Upper lobe of left lung (tissue), 4 donors: ENCODE data around the gene BEND6.

Source experiments
- POLR2AphosphoS5 ChIP-seq, 2 donors: sonication (generic); formaldehyde crosslinking; IDR thresholded peaks; one replicate each; pipeline ENCODE4 v1.5.1; 2017; ENCODE audit warnings: antibody characterized with exemption in 2 of 2
- TF ChIP-seq, protein P1 (sequence below), 6 experiments: fragments of 450-650 bp in 4 of 6; fragments of 200-600 bp in 2 of 6; sonication (generic) in 2 of 6; IDR thresholded peaks; one replicate each; pipeline ENCODE4 v1.5.1; 2016 to 2019; ENCODE audit warnings: antibody characterized with exemption in 6 of 6

DNA sequence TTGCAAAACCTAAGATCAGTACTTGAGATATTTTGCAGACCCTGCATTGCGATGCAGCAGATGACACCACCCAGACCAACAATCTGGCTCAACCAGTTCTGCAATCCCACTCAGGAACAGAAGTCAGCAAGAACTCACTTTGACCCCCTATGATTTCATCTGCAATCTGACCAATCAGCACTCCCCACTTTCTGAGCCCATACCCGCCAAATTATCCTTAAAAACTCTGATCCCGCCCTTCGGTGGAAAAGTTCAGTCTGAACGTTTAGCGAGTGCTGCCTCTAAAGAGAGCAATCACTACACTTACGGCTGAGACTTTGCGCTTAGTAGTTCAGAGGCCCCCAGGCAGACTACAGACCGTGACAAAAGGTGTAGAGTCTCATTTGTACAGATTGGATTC lies 74.3 kb downstream of the BEND6 start:
- TF ChIP-seq, protein P1, sequence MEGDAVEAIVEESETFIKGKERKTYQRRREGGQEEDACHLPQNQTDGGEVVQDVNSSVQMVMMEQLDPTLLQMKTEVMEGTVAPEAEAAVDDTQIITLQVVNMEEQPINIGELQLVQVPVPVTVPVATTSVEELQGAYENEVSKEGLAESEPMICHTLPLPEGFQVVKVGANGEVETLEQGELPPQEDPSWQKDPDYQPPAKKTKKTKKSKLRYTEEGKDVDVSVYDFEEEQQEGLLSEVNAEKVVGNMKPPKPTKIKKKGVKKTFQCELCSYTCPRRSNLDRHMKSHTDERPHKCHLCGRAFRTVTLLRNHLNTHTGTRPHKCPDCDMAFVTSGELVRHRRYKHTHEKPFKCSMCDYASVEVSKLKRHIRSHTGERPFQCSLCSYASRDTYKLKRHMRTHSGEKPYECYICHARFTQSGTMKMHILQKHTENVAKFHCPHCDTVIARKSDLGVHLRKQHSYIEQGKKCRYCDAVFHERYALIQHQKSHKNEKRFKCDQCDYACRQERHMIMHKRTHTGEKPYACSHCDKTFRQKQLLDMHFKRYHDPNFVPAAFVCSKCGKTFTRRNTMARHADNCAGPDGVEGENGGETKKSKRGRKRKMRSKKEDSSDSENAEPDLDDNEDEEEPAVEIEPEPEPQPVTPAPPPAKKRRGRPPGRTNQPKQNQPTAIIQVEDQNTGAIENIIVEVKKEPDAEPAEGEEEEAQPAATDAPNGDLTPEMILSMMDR (IDR thresholded peaks at IDR 0.05): no peak
- no peak for TF ChIP-seq POLR2AphosphoS5 (IDR thresholded peaks at IDR 0.05)
